ENCODE results near the gene COPB1.

GRCh38 chr11:14420223-14420622, 79.4 kb downstream of the COPB1 start:
- no peak for TF ChIP-seq YY1 (IDR thresholded peaks at IDR 0.05)
- TF ChIP-seq, protein P1, sequence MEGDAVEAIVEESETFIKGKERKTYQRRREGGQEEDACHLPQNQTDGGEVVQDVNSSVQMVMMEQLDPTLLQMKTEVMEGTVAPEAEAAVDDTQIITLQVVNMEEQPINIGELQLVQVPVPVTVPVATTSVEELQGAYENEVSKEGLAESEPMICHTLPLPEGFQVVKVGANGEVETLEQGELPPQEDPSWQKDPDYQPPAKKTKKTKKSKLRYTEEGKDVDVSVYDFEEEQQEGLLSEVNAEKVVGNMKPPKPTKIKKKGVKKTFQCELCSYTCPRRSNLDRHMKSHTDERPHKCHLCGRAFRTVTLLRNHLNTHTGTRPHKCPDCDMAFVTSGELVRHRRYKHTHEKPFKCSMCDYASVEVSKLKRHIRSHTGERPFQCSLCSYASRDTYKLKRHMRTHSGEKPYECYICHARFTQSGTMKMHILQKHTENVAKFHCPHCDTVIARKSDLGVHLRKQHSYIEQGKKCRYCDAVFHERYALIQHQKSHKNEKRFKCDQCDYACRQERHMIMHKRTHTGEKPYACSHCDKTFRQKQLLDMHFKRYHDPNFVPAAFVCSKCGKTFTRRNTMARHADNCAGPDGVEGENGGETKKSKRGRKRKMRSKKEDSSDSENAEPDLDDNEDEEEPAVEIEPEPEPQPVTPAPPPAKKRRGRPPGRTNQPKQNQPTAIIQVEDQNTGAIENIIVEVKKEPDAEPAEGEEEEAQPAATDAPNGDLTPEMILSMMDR (IDR thresholded peaks at IDR 0.05; ENCODE audit: low read depth, low read length, missing input control), result no peak
- no peak for TF ChIP-seq RAD21 (IDR thresholded peaks at IDR 0.05)
- TF ChIP-seq, protein P2, sequence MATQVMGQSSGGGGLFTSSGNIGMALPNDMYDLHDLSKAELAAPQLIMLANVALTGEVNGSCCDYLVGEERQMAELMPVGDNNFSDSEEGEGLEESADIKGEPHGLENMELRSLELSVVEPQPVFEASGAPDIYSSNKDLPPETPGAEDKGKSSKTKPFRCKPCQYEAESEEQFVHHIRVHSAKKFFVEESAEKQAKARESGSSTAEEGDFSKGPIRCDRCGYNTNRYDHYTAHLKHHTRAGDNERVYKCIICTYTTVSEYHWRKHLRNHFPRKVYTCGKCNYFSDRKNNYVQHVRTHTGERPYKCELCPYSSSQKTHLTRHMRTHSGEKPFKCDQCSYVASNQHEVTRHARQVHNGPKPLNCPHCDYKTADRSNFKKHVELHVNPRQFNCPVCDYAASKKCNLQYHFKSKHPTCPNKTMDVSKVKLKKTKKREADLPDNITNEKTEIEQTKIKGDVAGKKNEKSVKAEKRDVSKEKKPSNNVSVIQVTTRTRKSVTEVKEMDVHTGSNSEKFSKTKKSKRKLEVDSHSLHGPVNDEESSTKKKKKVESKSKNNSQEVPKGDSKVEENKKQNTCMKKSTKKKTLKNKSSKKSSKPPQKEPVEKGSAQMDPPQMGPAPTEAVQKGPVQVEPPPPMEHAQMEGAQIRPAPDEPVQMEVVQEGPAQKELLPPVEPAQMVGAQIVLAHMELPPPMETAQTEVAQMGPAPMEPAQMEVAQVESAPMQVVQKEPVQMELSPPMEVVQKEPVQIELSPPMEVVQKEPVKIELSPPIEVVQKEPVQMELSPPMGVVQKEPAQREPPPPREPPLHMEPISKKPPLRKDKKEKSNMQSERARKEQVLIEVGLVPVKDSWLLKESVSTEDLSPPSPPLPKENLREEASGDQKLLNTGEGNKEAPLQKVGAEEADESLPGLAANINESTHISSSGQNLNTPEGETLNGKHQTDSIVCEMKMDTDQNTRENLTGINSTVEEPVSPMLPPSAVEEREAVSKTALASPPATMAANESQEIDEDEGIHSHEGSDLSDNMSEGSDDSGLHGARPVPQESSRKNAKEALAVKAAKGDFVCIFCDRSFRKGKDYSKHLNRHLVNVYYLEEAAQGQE (IDR thresholded peaks at IDR 0.05), result no peak
- no peak for TF ChIP-seq ZBTB33 (IDR thresholded peaks at IDR 0.05)
- TF ChIP-seq MAX (IDR thresholded peaks at IDR 0.05), result no peak
